Activated naive CD4-positive, alpha-beta T cell treated with anti-CD3 and anti-CD28 coated beads, Interleukin-2, amount 50 U/mL, for 24 hours (primary cell): ENCODE data around the gene INHBE.

Experiments used
- H3K27ac Mint-ChIP-seq: one replicate; pipeline ENCODE4 v1.8.0; 2021; ENCODE audit warnings: mild to moderate bottlenecking, mixed read lengths
- H3K27me3 Mint-ChIP-seq: one replicate; pipeline ENCODE4 v1.8.0; 2021; ENCODE audit warnings: mixed read lengths
- H3K36me3 Mint-ChIP-seq: one replicate; pipeline ENCODE4 v1.8.0; 2021; ENCODE audit warnings: mixed read lengths
- H3K4me1 Mint-ChIP-seq: one replicate; pipeline ENCODE4 v1.8.0; 2021; ENCODE audit warnings: mixed read lengths
- H3K4me3 Mint-ChIP-seq: one replicate; pipeline ENCODE4 v1.8.0; 2021; ENCODE audit warnings: mild to moderate bottlenecking, mixed read lengths
- H3K9me3 Mint-ChIP-seq: one replicate; pipeline ENCODE4 v1.8.0; 2021; ENCODE audit warnings: mixed read lengths

INHBE gene

GRCh38 chr12:57452937-57453509 is 2.1 kb upstream of the INHBE start:
- Mint-ChIP-seq H3K27ac (no peak overlapping the region), H3K4me1 (peaks cover 9% of the 10 kb centered on the region), H3K9me3 (no peaks in the 10 kb centered on the region), H3K4me3 (no peak overlapping the region), H3K36me3 (no peaks in the 10 kb centered on the region), H3K27me3 (no peaks in the 10 kb centered on the region)

GRCh38 chr12:57454213-57454565 is 918 bp upstream of the INHBE start:
- Mint-ChIP-seq H3K4me3 (no peak overlapping the region), H3K9me3 (no peaks in the 10 kb centered on the region), H3K27me3 (no peaks in the 10 kb centered on the region), H3K4me1 (peaks cover 15% of the 10 kb centered on the region), H3K27ac (no peak overlapping the region), H3K36me3 (no peaks in the 10 kb centered on the region)

- H3K9me3 Mint-ChIP-seq, result no peaks in the 10 kb centered on the region
Observed at GRCh38 chr12:57455374-57456144, 452 bp downstream of the INHBE start.

GRCh38 chr12:57456145-57456700 is 1.1 kb downstream of the INHBE start:
- Mint-ChIP-seq H3K27ac (peak overlapping the region; percentile 35), H3K9me3 (no peaks in the 10 kb centered on the region), H3K27me3 (peaks cover 2% of the 10 kb centered on the region), H3K4me3 (peak overlapping the region; percentile 51), H3K4me1 (peaks cover 31% of the 10 kb centered on the region), H3K36me3 (no peaks in the 10 kb centered on the region)

More at GRCh38 chr12:57455374-57456144, 452 bp downstream of the INHBE start:
- Mint-ChIP-seq H3K4me1 (peaks cover 26% of the 10 kb centered on the region), H3K27me3 (peaks cover 2% of the 10 kb centered on the region), H3K36me3 (no peaks in the 10 kb centered on the region), H3K27ac (peak overlapping the region; percentile 35), H3K4me3 (peak overlapping the region; percentile 51)

- Mint-ChIP-seq H3K27me3 (peaks cover 2% of the 10 kb centered on the region), H3K4me3 (no peak overlapping the region), H3K27ac (no peak overlapping the region), H3K4me1 (peaks cover 37% of the 10 kb centered on the region), H3K36me3 (no peaks in the 10 kb centered on the region), H3K9me3 (no peaks in the 10 kb centered on the region)
Observed at GRCh38 chr12:57456737-57457490, 1.8 kb downstream of the INHBE start.

- Mint-ChIP-seq H3K4me1 (peaks cover 45% of the 10 kb centered on the region), H3K27me3 (peaks cover 2% of the 10 kb centered on the region), H3K36me3 (no peaks in the 10 kb centered on the region), H3K4me3 (peak overlapping the region; percentile 93), H3K27ac (peak overlapping the region; percentile 94), H3K9me3 (no peaks in the 10 kb centered on the region)
Observed at GRCh38 chr12:57458665-57459054, 3.6 kb downstream of the INHBE start.

GRCh38 chr12:57459055-57459749 is 4.1 kb downstream of the INHBE start:
- Mint-ChIP-seq H3K36me3 (no peaks in the 10 kb centered on the region), H3K27me3 (peaks cover 2% of the 10 kb centered on the region), H3K4me3 (peak overlapping the region; percentile 93), H3K9me3 (no peaks in the 10 kb centered on the region), H3K27ac (peak overlapping the region; percentile 94), H3K4me1 (peaks cover 48% of the 10 kb centered on the region)

- H3K27me3 Mint-ChIP-seq, result peaks cover 2% of the 10 kb centered on the region
- H3K4me1 Mint-ChIP-seq, result peaks cover 48% of the 10 kb centered on the region
- peak within 1 kb of the TSS; percentile 93 for H3K4me3 Mint-ChIP-seq
- no peaks in the 10 kb centered on the region for H3K9me3 Mint-ChIP-seq
- no peaks in the 10 kb centered on the region for H3K36me3 Mint-ChIP-seq
- H3K27ac Mint-ChIP-seq, result peak within 1 kb of the TSS; percentile 94
Observed at GRCh38 chr12:57459750-57460467, 4.8 kb downstream of the INHBE start, which contains the start of gene GLI1. GLI1 (plus strand) TSS chr12:57459785; CDS start chr12:57463692, 3,907 bp downstream.

GRCh38 chr12:57460468-57460784 is 5.3 kb downstream of the INHBE start:
- peak overlapping the region; percentile 89 for H3K4me3 Mint-ChIP-seq
- H3K27ac Mint-ChIP-seq, result no peak overlapping the region
- peaks cover 2% of the 10 kb centered on the region for H3K27me3 Mint-ChIP-seq
- no peaks in the 10 kb centered on the region for H3K36me3 Mint-ChIP-seq
- H3K9me3 Mint-ChIP-seq, result no peaks in the 10 kb centered on the region
- H3K4me1 Mint-ChIP-seq, result peaks cover 53% of the 10 kb centered on the region

GRCh38 chr12:57460841-57461275 is 5.8 kb downstream of the INHBE start:
- Mint-ChIP-seq H3K4me1 (peaks cover 54% of the 10 kb centered on the region), H3K9me3 (no peaks in the 10 kb centered on the region), H3K27me3 (peaks cover 2% of the 10 kb centered on the region), H3K36me3 (no peaks in the 10 kb centered on the region), H3K27ac (no peak overlapping the region), H3K4me3 (peak overlapping the region; percentile 97)

- Mint-ChIP-seq H3K36me3 (no peaks in the 10 kb centered on the region), H3K4me1 (peaks cover 51% of the 10 kb centered on the region), H3K27ac (no peak overlapping the region), H3K4me3 (peak overlapping the region; percentile 97), H3K9me3 (no peaks in the 10 kb centered on the region), H3K27me3 (peaks cover 2% of the 10 kb centered on the region)
Observed at GRCh38 chr12:57461276-57461916, 6.3 kb downstream of the INHBE start.

GRCh38 chr12:57461917-57462250 is 6.8 kb downstream of the INHBE start:
- Mint-ChIP-seq H3K27ac (no peak overlapping the region), H3K4me1 (peaks cover 51% of the 10 kb centered on the region)

GRCh38 chr12:57462251-57462911 is 7.3 kb downstream of the INHBE start:
- H3K4me3 Mint-ChIP-seq, result peak overlapping the region; percentile 97
- H3K4me1 Mint-ChIP-seq, result peaks cover 51% of the 10 kb centered on the region
- H3K36me3 Mint-ChIP-seq, result peaks cover 3% of the 10 kb centered on the region
- no peaks in the 10 kb centered on the region for H3K9me3 Mint-ChIP-seq
- H3K27ac Mint-ChIP-seq, result peak overlapping the region; percentile 56
- H3K27me3 Mint-ChIP-seq, result peaks cover 2% of the 10 kb centered on the region

More at GRCh38 chr12:57461917-57462250, 6.8 kb downstream of the INHBE start:
- H3K4me3 Mint-ChIP-seq, result peak overlapping the region; percentile 97
- H3K9me3 Mint-ChIP-seq, result no peaks in the 10 kb centered on the region
- no peaks in the 10 kb centered on the region for H3K36me3 Mint-ChIP-seq
- peaks cover 2% of the 10 kb centered on the region for H3K27me3 Mint-ChIP-seq

- H3K27me3 Mint-ChIP-seq, result peaks cover 2% of the 10 kb centered on the region
- H3K36me3 Mint-ChIP-seq, result peaks cover 3% of the 10 kb centered on the region
- peak overlapping the region; percentile 97 for H3K4me3 Mint-ChIP-seq
- H3K27ac Mint-ChIP-seq, result no peak overlapping the region
- peaks cover 51% of the 10 kb centered on the region for H3K4me1 Mint-ChIP-seq
- H3K9me3 Mint-ChIP-seq, result no peaks in the 10 kb centered on the region
Observed at GRCh38 chr12:57462912-57463253, 7.8 kb downstream of the INHBE start.
